Putamen (tissue), 1 donor: ENCODE data around the gene NCLN.
"Not testable (repeated sequence)": the region's sequence is repeated elsewhere in the genome, so short reads cannot be mapped to it uniquely, and the experiment has no call there.

Experiments used
- DNase-seq: peaks from one replicate; pipeline ENCODE4 v3.0.0-alpha.2; 2016; ENCODE audit warnings: low spot score

Gene NCLN

DNA sequence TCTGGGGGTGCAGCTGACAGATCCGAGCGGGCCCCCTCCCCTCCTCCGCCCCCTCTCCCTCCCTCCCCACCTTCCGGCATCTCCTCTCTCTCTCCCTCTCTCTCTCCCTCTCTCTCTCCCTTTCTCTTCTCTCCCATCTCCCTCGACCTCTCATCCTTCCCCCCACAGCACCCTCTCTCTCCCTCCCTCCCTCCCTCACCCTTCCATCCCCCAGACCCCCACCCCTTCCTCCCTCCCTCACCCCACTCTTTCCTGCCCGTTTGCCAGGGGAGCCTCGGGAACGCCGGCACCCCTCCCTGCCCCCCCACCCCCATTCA, 39.4 kb downstream of the NCLN start:
- no peak for DNase-seq

DNA sequence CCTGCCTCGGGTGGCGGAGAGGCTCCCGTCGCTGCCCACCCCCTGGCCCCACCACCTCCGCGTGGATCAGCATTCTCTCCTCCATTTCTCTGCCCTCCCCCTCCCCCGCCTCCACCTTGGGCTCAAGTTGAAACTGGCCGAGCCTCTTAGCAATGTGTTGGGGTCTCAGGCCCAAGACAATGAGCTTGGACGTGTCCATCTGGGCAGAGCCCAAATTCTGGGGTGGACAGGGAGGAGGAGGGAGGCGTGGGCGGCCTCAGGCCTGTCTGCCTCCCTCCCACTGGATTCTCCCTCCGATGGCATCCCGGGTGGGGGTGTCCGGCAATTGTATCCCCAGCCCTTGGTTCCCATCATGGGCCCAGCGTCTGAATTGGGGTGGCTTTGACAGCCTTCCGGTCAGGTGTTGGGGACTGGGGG, 40.0 kb downstream of the NCLN start:
- DNase-seq: no peak

DNA sequence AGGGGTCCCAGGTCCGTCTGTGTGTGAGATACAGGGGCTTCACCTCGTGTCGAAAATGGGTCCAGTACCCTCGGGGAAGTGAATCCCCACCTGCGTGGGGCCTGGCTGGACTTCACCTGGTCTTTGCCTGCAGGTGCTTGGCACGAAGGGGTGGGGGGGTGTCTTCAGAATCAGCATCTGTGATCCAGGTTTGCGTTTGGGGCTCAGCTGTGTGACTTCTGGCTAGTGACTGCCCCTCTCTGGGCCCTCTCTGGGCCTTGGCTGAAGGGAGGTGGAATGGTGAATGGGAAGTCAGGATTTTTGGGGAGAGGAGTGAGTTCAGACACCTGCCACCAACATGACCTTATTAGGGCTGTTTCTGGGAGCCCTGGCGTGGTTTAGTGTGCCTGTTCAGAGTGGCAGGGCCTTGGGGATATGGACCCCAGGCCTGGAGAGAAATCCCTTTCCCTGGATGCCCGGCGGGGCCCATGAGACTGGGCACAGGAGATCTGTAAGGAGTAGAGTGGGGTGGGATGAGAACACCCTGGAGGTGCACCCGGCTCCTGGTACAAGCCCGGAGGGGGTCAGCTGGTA, 41.4 kb downstream of the NCLN start:
- no peak for DNase-seq

DNA sequence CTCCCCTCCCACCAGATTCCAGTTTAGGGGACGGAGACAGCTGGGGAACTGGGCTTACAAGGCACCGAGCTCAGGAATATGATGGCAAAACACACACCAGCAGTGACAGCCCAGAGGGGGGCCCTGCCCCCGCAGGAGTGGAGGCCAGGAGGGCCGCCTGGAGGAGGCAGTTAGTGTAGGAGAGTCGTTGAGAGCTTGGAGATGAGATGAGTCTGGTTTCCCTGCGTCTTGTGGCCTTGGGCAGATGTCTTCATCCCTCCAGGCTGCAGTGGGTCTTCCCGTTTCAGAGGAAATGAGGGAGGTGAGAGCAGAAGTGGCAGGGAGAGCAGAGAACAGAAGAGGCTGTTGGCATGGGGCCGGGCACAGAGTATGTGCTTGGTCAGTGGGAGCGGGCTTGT, 43.6 kb downstream of the NCLN start:
- no peak for DNase-seq

DNA sequence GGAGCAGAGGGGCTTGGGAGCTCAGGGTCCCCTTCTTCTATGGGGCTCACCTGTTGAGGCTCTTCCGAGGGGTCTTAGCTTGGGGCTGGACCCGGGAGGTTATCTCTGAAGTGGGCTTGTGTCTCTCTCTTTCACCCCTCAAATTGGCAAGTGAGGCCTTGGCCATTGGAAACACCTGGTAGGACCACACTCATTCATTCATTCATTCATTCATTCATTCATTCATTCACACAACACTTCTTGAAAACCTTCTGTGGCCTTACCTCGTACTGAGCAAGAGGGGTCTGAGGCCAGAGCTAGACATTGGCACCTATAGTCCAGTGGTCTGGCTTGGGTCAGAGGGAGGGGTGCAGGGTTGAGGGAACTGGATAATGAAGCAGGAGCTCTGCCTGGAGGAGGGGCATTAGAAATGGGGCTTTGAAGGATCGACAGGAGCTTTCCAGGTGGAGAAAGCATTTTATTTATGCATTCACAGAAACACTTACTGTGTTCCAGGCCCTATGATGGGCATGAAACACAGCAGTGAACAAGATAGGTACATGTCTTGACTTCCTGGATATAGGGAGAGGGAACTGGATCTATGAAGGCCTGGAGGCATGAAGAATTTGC, 44.3 kb downstream of the NCLN start:
- no peak for DNase-seq

DNA sequence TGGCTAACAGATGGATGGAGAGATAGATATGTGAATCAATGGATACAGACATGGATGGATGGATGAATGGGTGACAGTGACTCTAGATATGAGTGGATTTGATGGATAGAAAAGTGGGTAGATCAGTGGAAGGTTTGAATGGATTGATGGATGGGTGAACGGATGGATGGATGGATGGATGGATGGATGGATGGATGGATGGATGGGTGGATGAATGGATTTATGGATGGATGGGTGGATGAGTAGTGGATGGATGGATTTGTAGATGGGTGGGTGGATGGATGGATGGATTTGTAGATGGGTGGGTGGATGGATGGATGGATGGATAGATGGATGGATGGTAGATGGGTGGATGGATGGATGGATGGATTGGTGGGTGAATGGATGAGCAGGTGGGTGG, 45.6 kb downstream of the NCLN start:
- no peak for DNase-seq

DNA sequence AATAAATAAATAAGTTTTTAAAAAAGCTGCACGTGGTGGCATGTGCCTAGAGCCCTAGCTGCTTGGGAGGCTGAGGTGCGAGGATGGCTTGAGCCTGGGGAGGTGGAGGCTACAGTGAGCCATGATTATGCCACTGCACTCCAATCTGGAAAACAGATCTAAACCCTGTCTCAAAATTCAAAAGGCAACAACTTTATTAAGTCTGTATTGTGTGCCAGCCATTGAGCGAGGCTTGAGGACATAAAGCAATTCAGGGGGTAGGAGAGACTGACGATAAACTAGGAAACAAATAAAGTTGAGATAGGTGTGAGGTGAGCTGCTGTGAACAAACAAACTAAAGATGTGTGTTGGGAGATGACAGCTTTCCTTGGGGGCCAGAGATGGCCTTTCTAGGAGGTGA, 47.4 kb downstream of the NCLN start:
- DNase-seq: no peak

DNA sequence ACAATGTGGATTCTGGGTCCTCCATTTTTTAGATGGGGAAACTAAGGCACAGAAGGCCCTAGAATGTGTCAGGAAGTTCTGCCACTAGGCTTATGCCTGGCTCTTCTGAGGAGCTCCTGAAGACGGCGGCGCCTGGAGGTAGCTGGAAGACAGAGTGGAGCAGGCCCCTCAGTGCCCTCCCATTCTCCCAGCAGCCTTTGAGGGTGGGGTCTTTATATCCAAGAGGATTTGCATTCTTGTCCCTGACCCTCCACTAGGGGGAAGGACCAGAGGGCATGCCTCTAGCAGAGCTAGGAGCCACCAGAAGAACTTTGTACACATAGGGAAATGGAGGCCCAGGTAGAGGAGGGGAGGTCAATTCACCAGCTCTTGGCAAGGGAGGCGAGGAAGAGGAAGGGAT, 48.1 kb downstream of the NCLN start:
- no peak for DNase-seq

DNA sequence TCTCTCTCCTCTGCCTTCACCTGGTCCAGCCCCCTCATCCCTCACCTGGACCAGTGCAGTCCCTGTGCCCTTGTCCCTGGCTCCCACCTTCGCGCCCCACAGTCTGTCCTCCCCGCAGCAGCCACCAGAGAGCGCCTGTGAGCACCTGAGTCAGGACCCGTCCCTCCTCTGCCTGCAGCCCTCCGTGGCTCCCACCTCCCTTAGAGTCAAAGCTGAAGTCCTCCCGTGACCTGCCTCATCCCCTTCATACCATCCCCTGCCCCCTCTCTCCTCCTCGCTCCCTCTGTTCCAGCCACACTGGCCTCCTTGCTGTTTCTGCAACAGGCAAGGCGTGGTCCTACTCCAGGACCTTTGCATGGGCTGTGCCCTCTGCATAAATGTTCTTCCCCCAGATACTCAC, 49.1 kb downstream of the NCLN start:
- DNase-seq: no peak

DNA sequence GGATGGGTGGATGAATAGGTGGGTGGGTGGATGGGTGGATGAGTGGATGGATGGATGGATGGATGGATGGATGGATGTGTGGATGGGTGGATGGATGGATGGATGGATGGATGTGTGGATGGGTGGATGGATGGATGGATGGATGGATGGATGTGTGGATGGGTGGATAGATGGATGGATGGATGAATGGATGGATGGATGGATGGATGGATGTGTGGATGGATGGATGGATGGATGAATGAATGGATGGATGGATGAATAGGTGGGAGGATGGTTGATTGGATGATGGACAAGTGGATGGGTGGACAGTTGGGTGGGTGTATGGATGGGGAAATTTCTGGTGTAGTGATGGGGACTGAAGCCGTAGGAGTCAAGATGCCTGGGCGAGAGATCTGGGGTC, 49.9 kb downstream of the NCLN start:
- DNase-seq: not testable (repeated sequence)

DNA sequence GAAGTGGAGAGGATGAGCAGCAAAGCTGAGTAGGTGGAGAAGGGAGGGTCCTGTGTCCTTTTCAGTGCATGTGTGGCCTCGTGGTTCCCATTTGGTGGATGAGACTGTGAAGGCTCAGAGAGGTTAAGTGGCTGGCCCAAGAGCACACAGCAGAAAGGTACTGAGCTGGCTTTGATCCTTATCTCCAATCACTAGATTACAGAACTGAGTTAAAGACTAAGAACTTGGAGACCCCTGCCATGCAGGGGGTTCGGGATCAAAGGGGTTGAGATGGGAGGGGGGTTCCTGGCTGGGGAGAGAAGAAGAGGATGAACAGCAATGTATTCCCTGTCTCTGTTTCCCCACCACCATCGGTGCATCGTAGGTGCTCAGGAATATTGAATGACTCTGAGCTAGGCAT, 50.5 kb downstream of the NCLN start:
- no peak for DNase-seq

DNA sequence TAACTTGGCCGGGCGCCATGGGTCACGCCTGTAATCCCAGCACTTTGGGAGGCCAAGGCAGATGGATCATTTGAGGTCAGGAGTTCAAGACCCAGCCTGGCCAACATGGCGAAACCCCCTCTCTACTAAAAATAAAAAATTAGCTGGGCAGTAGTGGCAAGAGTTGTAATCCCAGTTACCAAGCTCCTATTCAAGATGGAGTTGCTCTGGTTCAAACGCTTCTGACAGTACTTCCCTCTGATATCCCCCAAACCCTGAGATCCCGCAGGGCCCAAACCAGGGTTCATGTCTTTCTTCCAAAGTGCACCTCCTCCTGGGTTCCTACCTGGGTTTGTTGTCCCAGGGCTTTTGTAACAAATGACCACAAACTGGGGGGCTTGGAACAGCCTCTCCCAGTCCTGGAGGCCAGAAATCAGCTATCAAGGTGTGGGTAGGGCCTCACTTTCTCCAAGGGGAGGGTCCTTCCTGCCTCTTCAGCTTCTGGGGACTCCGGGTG, 52.4 kb downstream of the NCLN start:
- no peak for DNase-seq

DNA sequence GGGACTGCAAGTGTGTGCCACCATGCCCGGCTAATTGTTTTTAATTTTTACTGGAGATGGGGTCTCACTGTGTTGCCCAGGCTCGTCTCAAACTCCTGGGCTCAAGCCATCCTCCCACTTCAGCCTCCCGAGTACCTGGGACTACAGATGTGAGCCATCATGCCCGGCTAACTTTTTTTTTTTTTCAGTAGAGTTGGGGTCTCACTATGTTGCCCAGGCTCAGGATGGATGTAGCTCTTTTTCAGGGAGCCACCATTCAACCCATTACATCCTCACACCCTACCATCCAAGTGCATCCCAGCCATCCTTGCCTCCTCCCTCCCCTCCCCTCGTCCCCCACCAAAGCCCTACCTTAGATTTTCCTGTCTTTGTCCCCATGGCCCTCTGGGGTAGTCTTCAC, 53.6 kb downstream of the NCLN start:
- no peak for DNase-seq

DNA sequence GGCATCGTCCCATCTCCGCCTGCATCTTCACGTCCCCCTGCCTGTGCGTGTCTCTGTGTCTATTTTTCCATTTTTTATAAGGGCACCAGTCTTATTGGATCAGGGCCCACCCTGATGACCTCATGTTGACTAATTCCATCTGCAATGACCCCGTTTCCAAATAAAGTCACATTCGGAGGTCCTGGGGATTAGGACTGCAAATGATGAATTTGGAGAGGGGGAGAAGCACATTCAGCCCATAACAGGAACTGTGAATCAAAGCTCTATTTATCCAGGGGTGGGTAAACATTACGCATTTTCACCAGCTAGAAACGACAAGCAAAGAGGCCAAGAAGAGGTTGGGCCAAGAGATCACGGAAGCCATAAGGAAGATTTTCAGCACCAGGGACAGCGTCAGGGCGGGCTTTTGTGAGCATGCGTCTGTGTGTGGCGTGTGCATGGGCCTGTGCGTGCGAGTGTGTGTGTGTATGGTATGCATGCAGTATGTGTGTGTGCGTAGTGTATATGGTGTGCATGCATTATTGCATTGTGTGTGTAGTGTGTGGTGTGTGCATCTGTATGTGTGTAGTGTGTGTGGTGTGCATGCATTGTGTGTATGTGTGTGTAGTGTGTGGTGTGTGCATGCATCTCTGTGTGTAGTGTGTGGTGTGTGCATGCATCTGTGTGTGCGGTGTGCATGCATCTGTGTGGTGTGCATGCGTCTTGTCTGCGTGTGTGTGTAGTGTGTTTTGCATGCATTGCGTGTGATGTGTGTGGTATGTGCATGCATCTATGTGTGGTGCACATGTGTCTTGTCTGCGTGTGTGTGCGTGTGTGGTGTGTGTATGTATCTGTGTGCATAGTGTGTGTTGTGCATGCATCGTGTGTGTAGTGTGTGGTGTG, 58.3 kb downstream of the NCLN start:
- no peak for DNase-seq

DNA sequence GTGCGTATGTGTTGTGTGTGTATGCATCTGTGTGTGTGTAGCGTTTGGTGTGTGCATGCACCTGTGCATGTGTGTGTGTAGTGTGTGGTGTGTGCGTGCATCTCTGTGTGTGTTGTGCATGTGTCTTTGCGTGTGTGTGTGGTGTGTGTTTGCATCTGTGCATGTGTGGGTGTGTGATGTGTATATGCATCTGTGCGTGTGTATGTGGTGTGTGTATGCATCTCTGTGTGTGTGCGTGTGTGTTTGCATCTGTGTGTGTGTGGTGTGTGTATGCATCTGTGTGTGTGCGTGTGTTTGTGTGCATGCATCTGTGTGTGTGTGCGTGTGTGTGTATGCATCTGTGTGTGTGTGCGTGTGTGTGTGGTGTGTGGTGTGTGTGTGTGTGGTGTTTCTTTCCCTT, 59.3 kb downstream of the NCLN start:
- DNase-seq: no peak

DNA sequence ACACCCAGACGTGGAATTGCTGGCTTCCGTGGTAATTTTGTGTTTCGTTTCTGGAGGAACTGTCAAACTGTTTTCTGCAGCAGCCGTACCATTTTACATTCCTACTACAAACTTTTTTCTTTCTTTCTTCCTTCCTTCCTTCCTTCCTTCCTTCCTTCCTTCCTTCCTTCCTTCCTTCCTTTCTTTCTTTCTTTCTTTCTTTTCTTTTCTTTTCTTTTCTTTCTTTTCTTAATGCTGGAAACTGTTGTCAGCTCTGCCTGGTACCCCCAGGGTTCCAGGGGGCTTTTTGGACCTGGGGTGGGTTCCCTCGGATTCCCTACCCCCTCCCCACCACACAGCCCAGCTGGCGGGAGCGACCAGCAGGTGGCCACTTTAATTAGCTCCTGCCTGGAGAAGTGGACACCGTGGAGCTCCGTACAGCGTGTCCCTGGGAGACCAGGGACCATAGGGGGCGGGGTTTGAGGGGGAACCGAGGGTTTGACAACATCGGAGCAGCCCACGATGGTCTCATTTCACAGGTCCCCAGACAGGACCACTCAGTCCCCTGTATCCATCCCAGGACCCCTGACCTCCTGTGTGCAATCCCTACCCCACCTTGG, 63.1 kb downstream of the NCLN start:
- DNase-seq: no peak

DNA sequence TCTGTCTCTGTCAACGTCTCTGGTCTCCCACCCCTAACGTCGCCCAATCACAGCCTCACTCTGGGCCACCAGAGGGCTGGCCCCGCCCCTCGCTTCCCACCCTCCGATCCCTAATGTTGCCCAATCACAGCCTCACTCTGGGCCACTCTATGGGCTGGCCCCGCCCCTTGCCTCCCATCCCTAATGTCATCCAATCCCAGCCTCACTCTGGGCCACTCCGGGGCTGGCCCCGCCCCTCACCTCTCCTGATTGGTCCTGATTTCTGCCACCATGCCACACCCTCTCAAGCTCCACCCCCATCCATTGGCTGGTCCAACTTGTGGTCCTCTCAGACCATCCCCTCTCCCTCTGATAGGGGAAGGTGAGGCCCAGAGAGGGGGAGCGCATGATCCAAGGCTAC, 63.7 kb downstream of the NCLN start:
- DNase-seq: no peak

DNA sequence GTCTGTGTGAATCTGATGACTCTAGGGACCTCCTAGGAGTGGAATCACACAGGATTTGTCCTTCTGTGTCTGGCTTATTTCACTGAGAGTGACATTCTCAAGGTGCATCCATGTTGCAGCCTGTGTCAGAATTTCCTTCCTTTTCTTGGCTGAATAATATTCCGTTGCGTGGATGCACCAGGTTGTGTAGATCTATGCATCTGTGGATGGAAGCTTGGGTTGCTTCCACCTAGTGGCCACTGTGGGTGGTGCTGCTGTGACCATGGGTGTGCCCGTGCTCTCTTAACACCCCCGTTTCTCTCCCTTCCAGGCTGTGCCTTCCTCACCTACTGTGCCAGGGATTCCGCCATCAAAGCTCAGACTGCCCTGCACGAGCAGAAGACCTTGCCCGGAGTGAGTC, 64.9 kb downstream of the NCLN start:
- no peak for DNase-seq

DNA sequence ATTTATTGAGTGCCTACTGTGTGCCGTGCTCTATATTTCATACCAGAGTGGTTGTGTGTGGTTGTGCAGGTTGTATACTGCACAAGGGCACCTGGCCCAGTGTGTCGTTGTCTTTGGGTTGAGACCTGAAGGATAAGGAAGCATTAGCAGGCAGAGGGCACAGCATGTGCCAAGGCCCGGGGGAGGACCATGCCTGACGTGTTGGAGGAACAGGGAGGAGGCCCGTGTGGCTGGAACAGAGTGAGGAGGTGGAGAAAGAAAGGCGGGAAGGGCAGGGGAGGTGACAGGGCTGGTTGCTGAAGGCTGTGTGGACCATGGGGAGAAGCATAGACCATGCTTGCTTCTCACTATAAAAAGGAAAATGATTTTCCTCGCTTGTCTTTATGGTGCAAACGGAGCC, 65.5 kb downstream of the NCLN start:
- DNase-seq: no peak

DNA sequence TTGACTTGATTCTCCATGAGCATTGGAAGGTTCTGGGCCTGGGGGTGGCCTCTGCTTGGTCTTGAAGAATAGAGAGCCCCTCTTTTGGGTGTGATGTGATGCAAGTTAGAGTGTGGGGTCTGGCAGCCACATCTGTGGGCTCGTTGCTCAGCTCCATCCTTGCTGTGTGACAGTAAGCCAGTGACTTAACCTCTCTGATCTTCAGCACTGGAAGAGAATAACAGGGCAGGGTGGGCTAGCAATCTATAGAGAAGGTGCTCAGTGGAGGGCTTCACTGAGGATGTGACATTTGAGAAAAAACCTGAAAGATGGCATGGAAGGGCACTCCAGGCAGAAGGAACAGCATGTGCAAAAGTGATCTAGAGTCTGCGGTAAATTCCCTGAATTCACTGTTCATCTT, 66.9 kb downstream of the NCLN start:
- DNase-seq: no peak

DNA sequence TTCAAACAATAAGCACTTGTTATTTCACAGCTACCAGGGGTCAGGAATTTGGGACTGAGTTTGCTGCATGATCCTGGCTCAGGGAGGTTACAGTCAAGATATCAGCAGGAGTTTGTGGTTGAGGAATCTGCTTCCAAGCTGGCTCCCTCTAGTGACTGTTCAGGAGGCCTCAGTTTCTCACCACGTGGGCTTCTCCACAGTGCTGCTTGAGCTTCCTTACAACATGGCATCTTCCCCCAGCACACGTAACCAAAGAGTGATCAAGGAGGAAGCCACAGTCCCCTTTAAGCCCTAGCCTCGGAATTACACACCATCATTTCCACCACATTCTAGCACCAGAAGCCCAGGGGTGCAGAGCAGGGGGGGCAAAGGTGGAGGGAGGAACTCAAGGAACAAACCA, 67.5 kb downstream of the NCLN start:
- DNase-seq: no peak

DNA sequence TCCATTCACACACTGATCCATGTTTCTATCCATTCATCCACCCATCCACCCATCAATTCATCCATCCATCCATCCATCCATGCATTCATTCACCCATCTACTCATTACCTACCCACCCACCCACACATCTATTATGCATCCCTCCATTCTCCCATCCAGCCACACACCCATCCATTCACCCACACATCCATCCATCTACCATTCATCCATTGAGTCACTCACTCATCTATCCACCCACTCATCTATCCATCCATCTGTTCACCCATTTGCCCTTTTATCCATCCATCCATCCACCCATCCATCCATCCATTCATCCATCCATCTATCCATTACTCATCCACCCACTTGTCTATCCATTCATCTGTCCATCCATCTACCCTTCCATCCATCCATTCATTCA, 68.8 kb downstream of the NCLN start:
- DNase-seq: no peak

DNA sequence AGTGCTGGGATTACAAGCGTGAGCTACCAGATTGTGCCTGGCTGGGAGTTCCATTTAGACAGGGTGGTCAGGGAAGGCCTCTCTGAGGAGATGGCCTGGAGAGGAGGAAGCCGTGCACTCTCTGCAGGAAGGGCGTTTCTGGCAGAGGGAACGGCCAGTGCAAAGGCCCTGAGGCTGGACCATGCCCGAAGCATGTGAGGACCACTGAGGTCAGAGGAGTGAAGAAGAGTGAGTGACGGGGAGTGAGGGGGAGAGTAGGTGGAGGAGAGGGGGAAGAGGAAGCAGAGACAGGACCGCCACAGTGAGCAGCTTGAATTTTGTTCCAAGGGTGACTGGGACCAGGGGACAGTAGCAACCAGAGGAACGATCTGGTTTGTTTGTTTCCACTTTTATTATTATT, 71.3 kb downstream of the NCLN start:
- no peak for DNase-seq
